HL-60 (cell line): ENCODE data around the gene AMER1.

ENCODE experiments used
- CTCF ChIP-seq: IDR thresholded peaks from one replicate; pipeline ENCODE4 v1.5.1; 2011; ENCODE audit warnings: low read length, control low read depth, inconsistent platforms; ENCODE audit not compliant: insufficient read depth
- GABPA ChIP-seq: IDR thresholded peaks from 2 replicates; pipeline ENCODE4 v1.6.1; 2012; ENCODE audit warnings: low read depth
- POLR2AphosphoS5 ChIP-seq: IDR thresholded peaks from 2 replicates; pipeline ENCODE4 v1.6.1; 2012; ENCODE audit warnings: low read depth
- TF ChIP-seq, protein P1 (sequence below): IDR thresholded peaks from 2 replicates; pipeline ENCODE4 v1.6.1; 2012; ENCODE audit warnings: low read depth; ENCODE audit not compliant: insufficient replicate concordance

DNA sequence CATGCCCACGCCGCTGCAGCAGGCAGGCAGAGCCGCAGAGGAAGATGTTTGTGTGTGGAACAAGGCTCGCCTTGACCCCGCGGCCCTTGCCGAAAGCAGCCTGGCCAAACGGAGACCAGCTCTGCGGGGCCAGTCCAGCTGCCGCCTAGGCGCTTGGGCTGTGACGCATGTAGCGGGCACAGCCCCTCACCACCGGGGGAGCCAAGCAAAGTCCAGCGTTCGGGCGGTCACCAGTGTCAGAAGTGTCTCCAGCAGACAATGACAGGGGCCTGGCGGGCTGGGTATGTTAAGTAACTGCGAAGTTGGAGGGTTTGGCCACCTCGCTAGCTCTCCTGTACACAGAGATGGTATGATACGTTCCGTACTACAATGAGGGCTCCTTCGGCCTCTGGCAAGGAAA is 1.3 kb downstream of the AMER1 start:
- TF ChIP-seq, protein P1, sequence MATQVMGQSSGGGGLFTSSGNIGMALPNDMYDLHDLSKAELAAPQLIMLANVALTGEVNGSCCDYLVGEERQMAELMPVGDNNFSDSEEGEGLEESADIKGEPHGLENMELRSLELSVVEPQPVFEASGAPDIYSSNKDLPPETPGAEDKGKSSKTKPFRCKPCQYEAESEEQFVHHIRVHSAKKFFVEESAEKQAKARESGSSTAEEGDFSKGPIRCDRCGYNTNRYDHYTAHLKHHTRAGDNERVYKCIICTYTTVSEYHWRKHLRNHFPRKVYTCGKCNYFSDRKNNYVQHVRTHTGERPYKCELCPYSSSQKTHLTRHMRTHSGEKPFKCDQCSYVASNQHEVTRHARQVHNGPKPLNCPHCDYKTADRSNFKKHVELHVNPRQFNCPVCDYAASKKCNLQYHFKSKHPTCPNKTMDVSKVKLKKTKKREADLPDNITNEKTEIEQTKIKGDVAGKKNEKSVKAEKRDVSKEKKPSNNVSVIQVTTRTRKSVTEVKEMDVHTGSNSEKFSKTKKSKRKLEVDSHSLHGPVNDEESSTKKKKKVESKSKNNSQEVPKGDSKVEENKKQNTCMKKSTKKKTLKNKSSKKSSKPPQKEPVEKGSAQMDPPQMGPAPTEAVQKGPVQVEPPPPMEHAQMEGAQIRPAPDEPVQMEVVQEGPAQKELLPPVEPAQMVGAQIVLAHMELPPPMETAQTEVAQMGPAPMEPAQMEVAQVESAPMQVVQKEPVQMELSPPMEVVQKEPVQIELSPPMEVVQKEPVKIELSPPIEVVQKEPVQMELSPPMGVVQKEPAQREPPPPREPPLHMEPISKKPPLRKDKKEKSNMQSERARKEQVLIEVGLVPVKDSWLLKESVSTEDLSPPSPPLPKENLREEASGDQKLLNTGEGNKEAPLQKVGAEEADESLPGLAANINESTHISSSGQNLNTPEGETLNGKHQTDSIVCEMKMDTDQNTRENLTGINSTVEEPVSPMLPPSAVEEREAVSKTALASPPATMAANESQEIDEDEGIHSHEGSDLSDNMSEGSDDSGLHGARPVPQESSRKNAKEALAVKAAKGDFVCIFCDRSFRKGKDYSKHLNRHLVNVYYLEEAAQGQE, result no peak
- no peak for TF ChIP-seq CTCF
- TF ChIP-seq GABPA, result no peak
- TF ChIP-seq POLR2AphosphoS5, result no peak
